HG02678 (cell line): ENCODE measurements around the gene PLAAT2.
"Not testable (repeated sequence)": the region's sequence is repeated elsewhere in the genome, so short reads cannot be mapped to it uniquely, and the experiment has no call there.

Experiments
- ATAC-seq: cut with Tn5 transposase; IDR thresholded peaks from one replicate; pipeline ENCODE4 v1.9.1; 2021; ENCODE audit warnings: mild to moderate bottlenecking, moderate library complexity; ENCODE audit not compliant: unreplicated experiment

Gene PLAAT2

GRCh38 chr11:63563201-63564055 lies at the start of gene PLAAT2:
PLAAT2 (minus strand) TSS chr11:63563379; CDS start chr11:63563324, 55 bp downstream.
- no peak for ATAC-seq

- ATAC-seq: no peak
Measured at GRCh38 chr11:63612181-63612580, 49.0 kb upstream of the PLAAT2 start.

- no peak for ATAC-seq
Measured at GRCh38 chr11:63611395-63611747, 48.2 kb upstream of the PLAAT2 start.

GRCh38 chr11:63610604-63611394 lies 47.6 kb upstream of the PLAAT2 start:
- ATAC-seq: no peak

- no peak for ATAC-seq
Measured at GRCh38 chr11:63609971-63610580, 46.9 kb upstream of the PLAAT2 start.

- no peak for ATAC-seq
Measured at GRCh38 chr11:63609536-63609935, 46.4 kb upstream of the PLAAT2 start.

GRCh38 chr11:63608353-63609345 lies 45.5 kb upstream of the PLAAT2 start:
- ATAC-seq: no peak

GRCh38 chr11:63603180-63603518 lies 40.0 kb upstream of the PLAAT2 start:
- no peak for ATAC-seq

- ATAC-seq: not testable (repeated sequence)
Measured at GRCh38 chr11:63602290-63603179, 39.4 kb upstream of the PLAAT2 start.

GRCh38 chr11:63599211-63600122 lies 36.3 kb upstream of the PLAAT2 start:
- no peak for ATAC-seq

- no peak for ATAC-seq
Measured at GRCh38 chr11:63598556-63598955, 35.4 kb upstream of the PLAAT2 start.

- ATAC-seq: no peak
Measured at GRCh38 chr11:63595296-63595695, 32.1 kb upstream of the PLAAT2 start.

- ATAC-seq: no peak
Measured at GRCh38 chr11:63592975-63593395, 29.8 kb upstream of the PLAAT2 start.

GRCh38 chr11:63590024-63590788 lies 27.0 kb upstream of the PLAAT2 start:
- no peak for ATAC-seq

- ATAC-seq: no peak
Measured at GRCh38 chr11:63589000-63589399, 25.8 kb upstream of the PLAAT2 start.

- ATAC-seq: no peak
Measured at GRCh38 chr11:63586451-63587166, 23.4 kb upstream of the PLAAT2 start.

- no peak for ATAC-seq
Measured at GRCh38 chr11:63583357-63583677, 20.1 kb upstream of the PLAAT2 start.
